Measurements from ENCODE around the gene CPSF7.
A peak's percentile ranks its signal among the peaks of the same experiment; 100 is the strongest.
"Not testable (repeated sequence)": the region's sequence is repeated elsewhere in the genome, so short reads cannot be mapped to it uniquely, and the experiment has no call there.

CPSF7 gene

GRCh38 chr11:61429691-61430582 lies at the start of gene CPSF7, which contains the start of gene SDHAF2:
CPSF7 (minus strand) TSS chr11:61429975; CDS start chr11:61429235, 740 bp downstream.
SDHAF2 (plus strand) TSS chr11:61430124; CDS start chr11:61430147, 23 bp downstream.
- peak; percentile 95 for DNase-seq (ENCODE audit: low spot score)

- DNase-seq (ENCODE audit: low spot score), result no peak
Observed at GRCh38 chr11:61477727-61478148, 48.0 kb upstream of the CPSF7 start.

- DNase-seq (ENCODE audit: low spot score), result no peak
Observed at GRCh38 chr11:61477126-61477525, 47.4 kb upstream of the CPSF7 start.

GRCh38 chr11:61476371-61476770 lies 46.6 kb upstream of the CPSF7 start:
- DNase-seq (ENCODE audit: low spot score), result no peak

GRCh38 chr11:61475433-61475832 lies 45.7 kb upstream of the CPSF7 start:
- no peak for DNase-seq (ENCODE audit: low spot score)

- no peak for DNase-seq (ENCODE audit: low spot score)
Observed at GRCh38 chr11:61474013-61474643, 44.4 kb upstream of the CPSF7 start.

GRCh38 chr11:61473370-61474012 lies 43.7 kb upstream of the CPSF7 start:
- no peak for DNase-seq (ENCODE audit: low spot score)

- no peak for DNase-seq (ENCODE audit: low spot score)
Observed at GRCh38 chr11:61472868-61473267, 43.1 kb upstream of the CPSF7 start.

GRCh38 chr11:61472282-61472681 lies 42.5 kb upstream of the CPSF7 start:
- no peak for DNase-seq (ENCODE audit: low spot score)

GRCh38 chr11:61468002-61468401 lies 38.2 kb upstream of the CPSF7 start:
- DNase-seq (ENCODE audit: low spot score), result no peak

GRCh38 chr11:61467602-61468001 lies 37.8 kb upstream of the CPSF7 start:
- not testable (repeated sequence) for DNase-seq (ENCODE audit: low spot score)

- no peak for DNase-seq (ENCODE audit: low spot score)
Observed at GRCh38 chr11:61460986-61461385, 31.2 kb upstream of the CPSF7 start.

- no peak for DNase-seq (ENCODE audit: low spot score)
Observed at GRCh38 chr11:61460474-61460881, 30.7 kb upstream of the CPSF7 start.

GRCh38 chr11:61454520-61454919 lies 24.7 kb upstream of the CPSF7 start:
- no peak for DNase-seq (ENCODE audit: low spot score)

- no peak for DNase-seq (ENCODE audit: low spot score)
Observed at GRCh38 chr11:61453695-61454094, 23.9 kb upstream of the CPSF7 start.

- DNase-seq (ENCODE audit: low spot score), result no peak
Observed at GRCh38 chr11:61452825-61453224, 23.1 kb upstream of the CPSF7 start.

GRCh38 chr11:61448552-61448927 lies 18.8 kb upstream of the CPSF7 start:
- no peak for DNase-seq (ENCODE audit: low spot score)

GRCh38 chr11:61447601-61448551 lies 18.1 kb upstream of the CPSF7 start:
- DNase-seq (ENCODE audit: low spot score), result no peak

GRCh38 chr11:61446211-61446651 lies 16.5 kb upstream of the CPSF7 start:
- DNase-seq (ENCODE audit: low spot score), result peak; percentile 94

- DNase-seq (ENCODE audit: low spot score), result no peak
Observed at GRCh38 chr11:61445516-61445915, 15.7 kb upstream of the CPSF7 start.

- DNase-seq (ENCODE audit: low spot score), result no peak
Observed at GRCh38 chr11:61442616-61443015, 12.8 kb upstream of the CPSF7 start.

- no peak for DNase-seq (ENCODE audit: low spot score)
Observed at GRCh38 chr11:61439615-61440014, 9.8 kb upstream of the CPSF7 start.

All from RKO (cell line).